HepG2 (cell line): Measurements from ENCODE around the gene EHD1.

ENCODE experiments used
- CEBPB ChIP-seq: IDR thresholded peaks from 2 replicates; pipeline ENCODE4 v1.6.1; 2011; ENCODE audit warnings: low read depth, low read length, improper control_type of control experiment, borderline replicate concordance
- MYNN ChIP-seq: sonication (generic); formaldehyde crosslinking; IDR thresholded peaks from 2 replicates; pipeline ENCODE4 v1.4.0; 2020; ENCODE audit warnings: mild to moderate bottlenecking, low read depth, missing genetic modification reagents
- POLR2A ChIP-seq, 2 experiments: IDR thresholded peaks; 2 replicates each; pipeline ENCODE4 v1.6.1; 2011; ENCODE audit warnings: low read depth in 2 of 2, low read length in 2 of 2, mild to moderate bottlenecking in 1 of 2, moderate library complexity in 1 of 2; ENCODE audit not compliant: insufficient read depth in 1 of 2
- RXRA ChIP-seq: sonication (generic); formaldehyde crosslinking; IDR thresholded peaks from 2 replicates; pipeline ENCODE4 v1.5.1; 2020; ENCODE audit warnings: missing genetic modification reagents
- ZFP41 ChIP-seq: sonication (generic); formaldehyde crosslinking; IDR thresholded peaks from 2 replicates; pipeline ENCODE4 v1.4.0; 2020; ENCODE audit warnings: mild to moderate bottlenecking, missing genetic modification reagents, borderline replicate concordance
- ZNF10 ChIP-seq: sonication (generic); formaldehyde crosslinking; IDR thresholded peaks from 2 replicates; pipeline ENCODE4 v1.4.0; 2020; ENCODE audit warnings: mild to moderate bottlenecking, low read depth, missing genetic modification reagents, borderline replicate concordance
- ZNF609 ChIP-seq: sonication (generic); formaldehyde crosslinking; IDR thresholded peaks from 2 replicates; pipeline ENCODE4 v1.4.0; 2020; ENCODE audit warnings: mild to moderate bottlenecking, missing genetic modification reagents, borderline replicate concordance
- TF ChIP-seq, protein P1 (sequence below): sonication (generic); formaldehyde crosslinking; IDR thresholded peaks from 2 replicates; pipeline ENCODE4 v1.5.0; 2020; ENCODE audit warnings: mild to moderate bottlenecking, missing genetic modification reagents, moderate library complexity

DNA sequence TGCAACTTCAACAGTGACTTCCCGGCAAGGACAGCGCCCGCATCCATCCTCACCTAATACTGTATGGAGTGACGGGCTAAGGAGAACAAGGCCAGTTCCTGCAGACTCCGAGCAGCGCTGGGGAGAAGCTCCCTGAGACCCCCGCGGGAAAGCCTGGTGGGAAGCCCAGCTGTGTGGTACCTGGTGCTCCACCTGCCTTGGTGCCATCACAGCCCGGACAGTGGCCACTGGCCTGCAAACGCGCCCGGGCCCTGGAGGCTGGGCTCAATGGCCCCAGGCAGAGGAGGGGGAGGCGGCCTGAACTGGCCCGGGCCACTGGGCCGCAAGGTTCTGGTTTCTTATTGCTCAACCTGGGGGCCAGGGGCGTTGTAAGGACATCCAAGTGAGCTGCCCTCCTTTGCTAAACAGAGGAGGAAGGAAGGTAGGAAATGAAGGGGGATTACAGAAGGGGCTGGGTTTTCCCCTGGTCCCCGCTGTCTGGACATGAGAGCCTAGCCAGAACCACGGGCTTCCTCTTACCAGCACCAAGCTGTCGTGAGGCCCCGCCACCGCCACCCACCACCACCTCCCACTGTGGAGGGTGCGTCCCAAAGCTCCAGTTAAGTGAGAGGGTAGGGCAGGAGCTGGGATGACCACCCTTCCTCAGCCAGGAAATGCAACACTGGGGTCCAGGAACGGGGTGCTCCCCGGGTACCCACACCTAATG, 25.5 kb downstream of the EHD1 start:
- TF ChIP-seq MYNN (CRISPR knock-in tag) (no peak), ZNF10 (CRISPR knock-in tag) (no peak), CEBPB (no peak), ZNF609 (CRISPR knock-in tag) (no peak), POLR2A (IDR thresholded peaks at IDR 0.05; ENCODE audit: insufficient read depth in 1 of 2, low read depth in 2 of 2, low read length in 2 of 2) (no peak), ZFP41 (CRISPR knock-in tag) (no peak), RXRA (no peak)
- TF ChIP-seq, protein P1, sequence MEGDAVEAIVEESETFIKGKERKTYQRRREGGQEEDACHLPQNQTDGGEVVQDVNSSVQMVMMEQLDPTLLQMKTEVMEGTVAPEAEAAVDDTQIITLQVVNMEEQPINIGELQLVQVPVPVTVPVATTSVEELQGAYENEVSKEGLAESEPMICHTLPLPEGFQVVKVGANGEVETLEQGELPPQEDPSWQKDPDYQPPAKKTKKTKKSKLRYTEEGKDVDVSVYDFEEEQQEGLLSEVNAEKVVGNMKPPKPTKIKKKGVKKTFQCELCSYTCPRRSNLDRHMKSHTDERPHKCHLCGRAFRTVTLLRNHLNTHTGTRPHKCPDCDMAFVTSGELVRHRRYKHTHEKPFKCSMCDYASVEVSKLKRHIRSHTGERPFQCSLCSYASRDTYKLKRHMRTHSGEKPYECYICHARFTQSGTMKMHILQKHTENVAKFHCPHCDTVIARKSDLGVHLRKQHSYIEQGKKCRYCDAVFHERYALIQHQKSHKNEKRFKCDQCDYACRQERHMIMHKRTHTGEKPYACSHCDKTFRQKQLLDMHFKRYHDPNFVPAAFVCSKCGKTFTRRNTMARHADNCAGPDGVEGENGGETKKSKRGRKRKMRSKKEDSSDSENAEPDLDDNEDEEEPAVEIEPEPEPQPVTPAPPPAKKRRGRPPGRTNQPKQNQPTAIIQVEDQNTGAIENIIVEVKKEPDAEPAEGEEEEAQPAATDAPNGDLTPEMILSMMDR (CRISPR knock-in tag): no peak
